ENCODE measurements around the gene PRTFDC1.
A peak's percentile ranks its signal among the peaks of the same experiment; 100 is the strongest.
"Not testable (repeated sequence)": the region's sequence is repeated elsewhere in the genome, so short reads cannot be mapped to it uniquely, and the experiment has no call there.

The PRTFDC1 gene, protein sequence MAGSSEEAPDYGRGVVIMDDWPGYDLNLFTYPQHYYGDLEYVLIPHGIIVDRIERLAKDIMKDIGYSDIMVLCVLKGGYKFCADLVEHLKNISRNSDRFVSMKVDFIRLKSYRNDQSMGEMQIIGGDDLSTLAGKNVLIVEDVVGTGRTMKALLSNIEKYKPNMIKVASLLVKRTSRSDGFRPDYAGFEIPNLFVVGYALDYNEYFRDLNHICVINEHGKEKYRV

DNA sequence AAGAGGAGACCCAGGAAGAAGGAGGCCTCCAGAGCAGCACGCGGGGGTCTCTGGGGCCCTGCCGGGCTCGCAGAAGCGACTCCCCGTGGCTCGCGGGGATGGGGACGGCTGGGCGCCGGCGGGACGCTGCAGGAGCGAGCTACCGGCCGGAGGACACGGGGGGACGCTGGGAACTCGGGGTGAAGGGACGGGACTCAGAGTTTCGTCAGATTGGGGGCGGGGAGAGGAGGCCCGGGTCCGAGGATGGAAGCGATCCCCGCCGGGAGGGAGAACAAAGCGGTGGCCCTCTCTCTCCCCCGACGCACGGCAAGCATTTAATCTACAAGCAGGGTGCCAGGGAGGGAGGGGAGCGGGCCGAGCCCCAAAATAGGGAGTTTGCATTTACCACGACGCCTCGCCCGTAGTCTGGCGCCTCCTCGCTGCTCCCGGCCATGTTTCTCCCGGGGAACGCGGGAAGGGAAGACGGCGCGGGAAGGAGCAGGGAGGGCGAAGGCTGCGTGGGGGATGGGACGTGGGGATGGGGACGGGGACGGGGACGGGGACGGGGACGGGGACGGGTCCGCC, at the start of gene PRTFDC1:
TSS of gene PRTFDC1 (minus strand) at position 464 of the 564 bp plus-strand sequence. CDS start at position 433, 31 bp downstream.
- no peak for FAIRE-seq
- DNase-seq (ENCODE audit: insufficient read length, low spot score), result no peak

DNA sequence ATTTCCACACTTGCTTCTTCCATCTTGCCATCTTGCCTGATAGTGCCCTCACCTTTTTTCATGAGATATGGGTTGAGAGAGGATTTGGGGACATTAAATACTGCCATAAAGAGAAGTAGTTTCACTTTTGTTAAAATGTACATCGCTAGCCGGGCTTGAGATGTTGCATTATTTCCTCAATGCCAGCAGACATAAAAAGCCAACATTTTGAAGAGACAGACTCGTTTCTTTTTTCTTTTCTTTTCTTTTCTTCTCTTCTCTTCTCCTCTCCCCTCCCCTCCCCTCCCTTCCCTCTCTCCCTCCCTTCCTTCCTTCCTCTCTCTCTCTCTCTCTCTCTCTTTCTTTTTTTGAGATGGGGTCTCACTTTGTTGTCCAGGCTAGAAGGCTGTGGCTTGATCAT, 45.6 kb upstream of the PRTFDC1 start:
- no peak for DNase-seq (ENCODE audit: insufficient read length, low spot score)
- FAIRE-seq, result no peak

DNA sequence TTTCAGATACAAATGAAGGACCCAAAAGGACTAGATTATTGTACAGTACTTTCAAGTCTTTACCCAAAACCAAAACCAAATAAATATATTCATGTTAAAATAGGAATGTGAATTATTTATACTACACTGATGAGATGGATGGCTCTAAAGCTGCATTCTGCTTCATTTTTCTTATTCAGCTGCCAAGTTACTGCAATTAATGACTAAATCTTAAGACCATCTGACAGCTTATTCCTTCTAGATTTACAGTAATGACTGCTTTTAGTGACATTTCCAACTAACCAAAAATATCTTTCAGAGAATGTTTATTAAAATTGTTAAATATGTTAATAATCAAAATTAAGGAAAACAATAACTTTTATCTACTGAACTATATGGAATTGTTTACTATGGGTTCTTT, 42.7 kb upstream of the PRTFDC1 start:
- DNase-seq (ENCODE audit: insufficient read length, low spot score) (no peak), FAIRE-seq (no peak)

DNA sequence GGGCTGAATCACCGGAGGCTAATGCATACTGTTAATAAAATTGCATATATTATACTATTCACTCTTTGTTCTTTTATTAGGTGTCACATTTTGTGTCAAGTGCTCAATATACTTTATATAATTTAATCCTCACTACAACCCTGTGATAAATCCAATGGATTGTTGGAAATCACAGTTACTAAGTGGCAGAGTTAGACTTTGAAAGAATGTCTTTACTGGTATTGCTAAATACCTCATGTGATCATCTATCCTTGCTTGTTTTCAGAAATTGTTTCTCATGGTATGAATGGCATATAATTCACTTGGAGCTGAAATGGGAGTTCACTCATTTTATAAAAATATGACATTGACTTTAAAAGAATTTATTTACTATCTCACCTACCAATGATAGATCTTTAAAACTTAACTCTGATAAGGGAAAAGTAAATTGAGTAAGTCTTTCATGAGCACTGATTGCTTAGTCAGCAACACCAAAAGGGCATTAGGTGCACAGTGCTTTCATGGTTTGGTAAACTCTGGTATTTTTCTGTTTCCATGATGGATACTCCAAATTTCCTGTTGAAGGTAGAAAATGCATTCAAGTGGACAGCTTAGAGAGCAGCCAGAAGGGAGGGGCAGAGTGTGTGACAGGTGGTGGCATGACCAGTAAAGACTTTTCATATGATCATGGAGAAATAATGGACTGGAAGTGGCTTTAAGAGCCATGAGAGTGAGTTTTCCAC, 41.0 kb upstream of the PRTFDC1 start:
- DNase-seq (ENCODE audit: insufficient read length, low spot score) (no peak), FAIRE-seq (no peak)

DNA sequence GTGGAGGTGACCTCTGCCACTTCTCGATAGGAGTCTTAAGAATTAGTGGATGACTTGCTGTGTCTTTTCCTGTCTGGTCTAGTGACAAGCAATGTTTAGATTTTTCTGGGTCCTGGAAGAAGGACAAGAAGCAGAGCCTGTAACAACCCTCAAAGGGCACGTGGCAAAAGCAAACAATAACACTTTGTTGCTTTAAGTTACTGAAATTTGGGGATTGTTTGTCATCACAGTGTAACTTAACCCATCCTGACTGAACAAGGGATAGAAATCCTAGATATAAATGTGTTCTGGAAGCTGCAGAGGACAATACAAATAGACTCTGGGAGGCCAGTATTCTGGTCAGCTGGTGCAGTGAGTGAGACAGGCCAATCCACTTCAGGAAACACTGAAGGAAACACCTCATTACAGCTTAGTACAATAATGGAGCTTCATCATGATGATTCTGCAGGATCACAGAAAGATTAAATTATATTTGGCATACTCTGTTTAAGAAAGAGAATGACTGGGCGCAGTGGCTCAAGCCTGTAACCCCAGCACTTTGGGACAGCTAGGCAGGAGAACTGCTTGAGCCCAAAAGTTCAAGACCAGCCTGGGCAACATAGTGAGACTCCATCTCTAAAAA, 40.2 kb upstream of the PRTFDC1 start:
- no peak for FAIRE-seq
- no peak for DNase-seq (ENCODE audit: insufficient read length, low spot score)

DNA sequence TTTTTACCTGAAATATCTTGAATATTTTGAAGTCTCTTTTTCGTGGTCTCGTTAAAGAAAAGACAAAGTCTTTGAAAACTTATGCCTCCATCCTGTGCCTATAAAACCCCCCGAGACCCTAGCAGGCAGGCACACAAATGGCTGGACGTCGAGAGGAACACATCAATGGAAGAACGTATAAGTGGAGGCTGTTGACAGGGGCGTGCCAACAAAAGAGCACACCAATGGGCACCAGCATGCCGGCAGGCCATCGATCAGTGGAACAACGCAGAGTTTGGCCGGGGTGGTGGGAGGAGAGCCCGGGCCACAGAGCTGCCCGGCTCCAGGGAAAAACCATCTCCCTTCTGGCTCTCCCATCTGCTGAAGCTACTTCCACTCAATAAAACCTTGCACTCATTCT, 38.9 kb upstream of the PRTFDC1 start:
- FAIRE-seq, result peak; percentile 31
- no peak for DNase-seq (ENCODE audit: insufficient read length, low spot score)

DNA sequence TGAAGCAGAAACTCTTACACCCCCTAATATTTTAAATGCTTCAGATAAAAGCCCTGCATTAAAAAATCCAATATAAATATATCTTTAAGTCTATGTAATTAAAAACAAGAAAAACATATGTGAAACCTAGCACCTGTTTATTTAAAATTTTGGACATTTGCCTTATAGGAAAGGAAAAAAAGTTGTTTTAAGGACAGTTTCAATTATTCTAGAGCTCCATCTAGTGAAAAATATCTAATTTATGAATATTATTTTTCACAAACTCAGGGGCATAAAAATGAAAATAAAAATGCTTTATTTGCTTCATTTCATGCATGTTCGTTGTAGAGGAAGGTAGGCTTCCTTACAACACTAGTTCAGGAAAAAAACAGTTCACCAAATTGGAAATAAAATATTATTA, 37.5 kb upstream of the PRTFDC1 start:
- no peak for DNase-seq (ENCODE audit: insufficient read length, low spot score)
- no peak for FAIRE-seq

DNA sequence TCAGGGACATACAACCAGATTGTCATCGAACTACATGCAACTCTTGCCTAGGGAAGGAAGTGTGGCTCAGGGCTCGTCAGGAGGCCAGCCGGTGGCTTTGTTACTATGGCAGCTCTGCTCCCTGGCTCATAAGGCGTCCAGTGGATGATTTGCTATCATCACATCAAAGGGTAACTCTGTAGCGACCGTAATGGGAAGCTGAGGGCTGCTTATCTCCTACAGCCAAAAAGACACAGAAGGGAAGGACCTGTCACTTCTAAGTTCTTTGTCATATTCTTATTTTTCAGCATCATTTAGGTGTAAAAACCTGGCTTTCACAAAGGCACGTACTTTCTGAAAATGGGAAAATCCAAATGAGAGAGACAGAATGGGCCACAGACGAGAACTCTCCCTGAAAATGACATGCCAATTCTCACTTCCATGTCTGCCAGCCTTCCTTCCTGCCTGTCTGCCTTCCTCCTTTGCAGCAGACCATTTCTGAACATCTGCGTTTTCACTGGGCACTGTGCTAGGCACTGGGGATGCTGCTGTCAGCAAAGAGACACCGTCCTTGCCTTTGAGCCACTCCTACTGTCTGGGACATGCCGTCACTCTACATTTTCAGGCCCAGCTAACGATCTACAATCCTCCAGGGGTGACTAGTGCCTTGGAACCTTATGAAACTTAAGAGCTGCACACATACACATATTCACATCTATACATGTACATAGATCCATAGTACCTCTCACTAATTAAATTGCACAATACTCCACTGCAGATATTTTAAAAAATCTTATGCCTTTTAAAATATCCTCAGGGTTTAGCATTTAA, 36.6 kb upstream of the PRTFDC1 start:
- FAIRE-seq (peak; percentile 51), DNase-seq (ENCODE audit: insufficient read length, low spot score) (no peak)

DNA sequence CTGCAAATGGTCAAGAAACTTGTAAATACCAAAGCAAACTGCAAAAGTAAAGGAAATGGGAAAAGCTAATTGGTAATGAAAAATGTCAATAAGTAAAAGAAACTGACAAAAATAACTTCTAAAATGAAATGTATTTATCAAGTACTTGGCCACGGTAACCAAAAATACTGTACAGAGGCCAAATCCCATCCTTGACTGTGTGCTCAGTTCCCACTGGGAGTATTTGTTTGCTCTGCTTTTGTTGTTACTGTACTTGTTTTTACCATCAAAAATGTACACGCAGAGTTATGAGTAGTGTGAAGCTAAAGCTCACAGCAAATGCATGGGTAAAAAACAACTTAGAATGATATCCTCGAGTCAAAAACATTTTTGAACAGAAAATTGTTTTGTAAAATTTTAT, 32.5 kb upstream of the PRTFDC1 start:
- no peak for FAIRE-seq

DNA sequence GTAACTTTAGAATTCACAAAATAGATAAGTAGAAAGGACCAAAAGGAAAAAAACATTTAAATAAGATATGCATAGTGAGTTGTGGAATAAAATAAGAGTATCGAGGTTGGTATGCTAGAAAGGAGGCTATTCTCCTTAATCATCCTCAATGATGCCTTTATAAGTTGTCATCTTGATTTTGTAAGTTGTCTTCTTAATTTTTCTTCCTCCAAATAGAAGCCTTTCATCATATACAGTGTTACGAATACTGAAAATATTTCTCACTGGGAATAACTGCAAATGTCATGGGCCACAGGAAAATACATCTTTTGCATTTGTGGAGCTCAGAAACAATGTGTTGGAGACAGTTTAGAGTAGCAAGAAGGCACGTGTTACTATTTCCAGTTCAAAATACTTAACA, 31.5 kb upstream of the PRTFDC1 start:
- DNase-seq (ENCODE audit: insufficient read length, low spot score) (no peak), FAIRE-seq (no peak)

More for the DNA sequence above, 32.5 kb upstream of the PRTFDC1 start:
- no peak for DNase-seq (ENCODE audit: insufficient read length, low spot score)

DNA sequence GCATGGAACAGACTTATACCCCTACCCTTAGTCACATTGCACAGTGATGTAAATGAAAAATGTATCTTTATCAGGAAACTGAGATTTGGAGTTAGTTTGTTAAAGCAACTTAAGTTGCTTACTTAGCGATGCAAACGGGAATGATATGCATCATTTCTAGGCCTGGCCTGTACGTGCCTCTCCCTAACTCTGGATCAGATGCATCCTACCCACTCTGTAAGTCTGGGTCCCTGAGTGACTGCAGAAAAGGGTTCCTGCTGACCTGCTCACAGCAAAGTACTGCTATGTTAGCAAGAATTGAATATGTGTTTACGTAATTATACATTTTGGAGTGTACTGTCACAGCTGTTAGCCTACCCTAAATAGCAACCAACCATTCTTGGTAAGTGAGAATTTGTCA, 30.7 kb upstream of the PRTFDC1 start:
- FAIRE-seq, result peak; percentile 52
- no peak for DNase-seq (ENCODE audit: insufficient read length, low spot score)

DNA sequence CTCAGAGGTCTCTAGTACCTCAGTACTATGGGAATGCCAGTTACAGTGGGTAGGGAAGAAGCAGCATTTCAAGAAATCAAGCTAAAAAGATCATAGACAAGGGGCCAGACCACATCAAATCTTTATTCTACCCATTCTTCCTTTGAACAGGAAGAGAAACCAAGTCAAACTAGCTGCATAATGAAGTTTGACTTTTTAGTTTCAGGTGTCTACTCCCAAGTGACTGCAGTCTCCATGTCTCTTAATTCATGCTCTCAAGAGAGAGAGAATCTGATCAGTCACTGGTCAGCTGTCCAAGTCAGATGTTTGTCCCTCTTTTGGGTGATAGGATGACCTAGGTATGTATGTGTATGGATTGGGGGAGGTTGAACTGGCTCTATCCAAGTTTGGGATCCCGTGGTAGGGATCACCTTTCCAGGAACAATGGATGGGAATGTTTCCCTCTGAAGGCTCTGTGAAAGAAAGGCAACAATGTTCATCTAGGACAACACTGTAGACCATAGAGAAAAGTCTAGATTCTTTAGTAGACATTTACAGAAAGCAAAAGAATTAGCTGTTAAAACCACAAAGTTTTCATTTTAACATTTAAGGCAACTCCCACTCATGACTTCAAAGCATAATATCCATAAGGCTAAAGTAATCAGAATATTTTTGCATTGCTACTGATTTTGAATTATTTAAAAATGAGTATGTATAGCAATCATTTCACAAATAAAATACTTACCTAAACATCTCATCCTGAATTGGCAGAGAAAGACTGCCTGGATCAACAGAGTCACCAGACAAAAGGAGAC, 30.1 kb upstream of the PRTFDC1 start:
- no peak for FAIRE-seq

DNA sequence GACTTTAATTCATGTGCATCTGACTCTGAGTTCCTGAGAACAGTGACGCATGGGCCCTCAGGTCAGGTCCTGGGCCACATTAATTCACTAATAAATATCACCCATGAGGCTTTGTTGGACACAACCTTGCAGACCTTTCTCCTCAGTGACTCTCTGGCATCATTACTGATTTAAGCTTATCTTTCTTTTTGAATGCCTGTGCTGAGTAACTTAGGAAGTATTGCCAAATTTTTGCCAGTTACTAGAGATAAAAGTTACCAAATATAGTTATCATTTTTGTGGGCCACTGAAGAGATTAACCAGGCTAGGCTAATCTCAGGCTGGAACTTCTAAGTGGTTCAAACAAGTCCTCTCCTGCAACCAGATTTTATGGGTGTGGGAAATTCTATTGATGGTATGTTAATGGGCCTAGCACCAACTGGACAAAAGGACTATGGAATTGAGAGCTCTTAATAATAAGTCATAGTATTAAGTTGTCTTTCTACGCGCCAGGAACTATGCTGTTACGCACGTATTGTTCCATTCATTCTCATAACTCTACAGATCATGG, 28.8 kb upstream of the PRTFDC1 start:
- DNase-seq (ENCODE audit: insufficient read length, low spot score) (no peak), FAIRE-seq (no peak)

More for the DNA sequence above, 30.1 kb upstream of the PRTFDC1 start:
- no peak for DNase-seq (ENCODE audit: insufficient read length, low spot score)

DNA sequence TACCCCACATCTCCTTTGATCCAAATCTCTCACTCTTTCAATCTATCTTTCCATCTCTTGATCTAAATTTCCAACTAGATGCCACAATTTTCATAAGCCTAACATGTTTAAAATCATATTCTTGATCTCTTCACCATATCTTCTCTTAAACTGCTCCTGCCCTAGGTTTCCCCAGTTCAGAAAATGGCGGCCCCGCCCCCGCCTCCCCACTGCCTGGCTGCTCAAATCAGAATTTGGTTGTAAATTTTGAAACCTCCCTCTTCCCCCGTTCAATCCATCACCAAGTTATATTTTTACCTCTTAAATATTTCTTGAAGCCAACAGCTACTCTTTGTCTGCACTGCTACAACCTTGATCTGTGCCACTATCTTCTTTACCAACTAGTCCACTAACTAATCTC, 27.3 kb upstream of the PRTFDC1 start:
- FAIRE-seq (no peak), DNase-seq (ENCODE audit: insufficient read length, low spot score) (no peak)

DNA sequence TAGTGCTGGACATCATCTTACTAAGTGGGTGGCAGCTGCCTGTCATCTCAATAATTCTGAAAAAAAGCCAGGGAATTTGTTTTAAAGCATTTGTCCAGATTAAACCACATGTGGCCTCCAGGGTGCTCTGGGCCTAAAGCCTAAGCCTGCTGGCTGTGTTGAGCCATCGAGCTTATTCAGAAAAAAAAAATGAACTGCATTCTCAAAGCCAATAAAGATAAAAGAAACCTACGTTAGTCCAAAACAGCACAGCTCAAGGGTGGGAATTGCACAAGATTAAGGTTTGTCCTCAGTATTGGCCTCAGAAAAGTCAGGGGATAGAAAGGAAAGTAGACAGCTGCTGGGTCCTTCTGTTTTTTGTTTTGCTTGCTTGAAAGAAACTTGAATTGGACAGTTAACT, 22.6 kb upstream of the PRTFDC1 start:
- no peak for FAIRE-seq
- DNase-seq (ENCODE audit: insufficient read length, low spot score), result no peak

DNA sequence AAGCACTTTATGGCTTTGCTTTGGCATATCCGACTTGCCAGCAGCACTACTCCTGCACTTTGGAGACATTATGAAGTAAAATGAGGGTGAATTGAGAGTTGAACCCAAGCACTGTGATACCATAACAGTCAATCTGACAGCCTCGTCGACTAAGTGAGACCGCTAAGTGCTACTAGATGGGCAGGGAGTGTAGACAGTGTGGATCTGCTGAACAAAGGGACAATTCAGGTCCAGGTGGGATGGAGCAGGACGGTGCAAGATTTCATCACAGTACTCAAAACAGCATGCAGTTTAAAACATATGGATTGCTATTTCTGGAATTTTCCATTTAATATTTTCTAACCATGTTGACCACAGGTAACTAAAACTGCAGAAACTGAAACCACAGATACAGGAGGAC, 20.8 kb upstream of the PRTFDC1 start:
- DNase-seq (ENCODE audit: insufficient read length, low spot score), result no peak
- FAIRE-seq, result peak; percentile 85

DNA sequence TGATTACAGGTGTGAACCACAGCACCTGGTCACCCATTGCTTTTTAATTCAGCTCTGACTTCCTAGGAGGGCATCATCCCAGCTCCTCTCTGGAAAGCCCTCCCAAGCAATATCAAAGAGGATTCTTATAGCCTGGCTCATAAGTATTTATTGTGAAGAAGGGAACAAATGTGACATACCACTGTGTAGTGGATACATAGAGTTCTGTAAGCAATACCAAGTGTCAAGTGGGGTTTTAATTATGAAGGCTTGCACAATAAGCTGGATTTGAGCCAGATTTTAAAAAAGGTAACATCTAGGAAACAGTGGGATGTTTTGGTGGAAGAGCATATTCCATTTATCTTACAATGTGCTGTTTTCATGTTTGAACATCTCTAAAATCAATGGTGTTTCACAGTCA, 19.0 kb upstream of the PRTFDC1 start:
- DNase-seq (ENCODE audit: insufficient read length, low spot score) (no peak), FAIRE-seq (no peak)

DNA sequence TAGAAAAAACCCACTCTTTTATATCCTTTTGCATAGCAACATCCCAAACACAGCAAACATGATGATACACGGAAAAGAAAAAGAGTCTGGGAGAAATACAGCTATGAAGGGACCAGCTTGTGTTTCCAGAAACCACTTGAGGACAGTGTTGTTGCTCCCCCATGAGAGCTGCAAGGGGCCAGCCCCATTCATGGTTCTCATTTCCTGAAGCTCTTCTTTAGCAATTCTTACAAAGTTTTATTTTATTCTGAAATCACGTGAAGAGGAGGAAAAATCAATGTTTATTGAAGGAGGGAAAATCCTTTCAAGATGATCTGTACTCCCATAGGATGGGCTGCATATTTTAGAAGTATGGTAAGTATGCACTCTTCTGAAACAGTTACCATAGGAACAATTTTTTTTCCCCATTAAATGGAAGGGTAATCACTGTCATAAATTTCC, 17.5 kb upstream of the PRTFDC1 start:
- DNase-seq (ENCODE audit: insufficient read length, low spot score), result no peak
- FAIRE-seq, result no peak

DNA sequence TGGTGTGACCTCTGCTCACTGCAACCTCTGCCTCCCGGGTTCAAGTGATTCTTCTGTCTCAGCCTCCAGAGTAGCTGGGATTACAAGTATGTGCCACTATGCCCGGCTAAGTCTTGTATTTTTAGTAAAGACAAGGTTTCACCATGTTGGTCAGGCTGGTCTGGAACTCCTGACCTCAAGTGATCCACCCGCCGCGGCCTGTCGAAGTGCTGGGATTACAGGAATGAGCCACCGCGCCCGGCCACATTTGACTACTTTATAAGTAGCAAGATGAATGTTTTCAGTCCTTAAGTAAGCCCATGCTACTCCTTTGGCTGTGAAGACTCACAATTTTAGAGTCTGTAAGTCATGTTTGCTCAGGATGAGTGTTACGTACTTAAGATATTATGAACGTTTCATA, 16.5 kb upstream of the PRTFDC1 start:
- not testable (repeated sequence) for FAIRE-seq; DNase-seq (ENCODE audit: insufficient read length, low spot score)

DNA sequence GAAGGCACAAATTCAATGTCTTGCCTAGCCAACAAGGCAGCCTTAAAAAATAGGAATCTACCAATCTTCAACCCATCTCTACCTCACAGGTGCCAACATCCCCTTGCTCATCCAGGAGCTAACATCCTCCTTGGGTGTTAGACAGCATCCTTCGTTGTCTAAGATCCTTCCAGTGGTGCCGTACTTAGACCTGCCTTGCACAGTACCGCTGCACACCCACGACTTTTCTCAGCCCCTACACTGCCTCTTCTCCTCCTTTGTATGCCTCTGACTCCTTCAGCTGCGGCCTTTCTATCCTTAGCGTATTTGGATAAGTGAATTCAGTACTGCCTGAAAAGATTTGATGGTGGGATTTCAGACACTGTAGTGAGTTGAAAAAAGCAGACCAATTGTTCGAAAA, 15.9 kb upstream of the PRTFDC1 start:
- FAIRE-seq, result peak; percentile 49
- no peak for DNase-seq (ENCODE audit: insufficient read length, low spot score)

Data from HTR-8/SVneo (cell line).